ENCODE results near the gene MRPL34. TPM values are rescaled to one million over a fixed set of nuclear protein-coding genes. Genes with fewer than 3 reads are reported as not detected.

MRPL34 gene
- total RNA-seq, 1 donor from 2014 or later = 23.7 TPM

DNA sequence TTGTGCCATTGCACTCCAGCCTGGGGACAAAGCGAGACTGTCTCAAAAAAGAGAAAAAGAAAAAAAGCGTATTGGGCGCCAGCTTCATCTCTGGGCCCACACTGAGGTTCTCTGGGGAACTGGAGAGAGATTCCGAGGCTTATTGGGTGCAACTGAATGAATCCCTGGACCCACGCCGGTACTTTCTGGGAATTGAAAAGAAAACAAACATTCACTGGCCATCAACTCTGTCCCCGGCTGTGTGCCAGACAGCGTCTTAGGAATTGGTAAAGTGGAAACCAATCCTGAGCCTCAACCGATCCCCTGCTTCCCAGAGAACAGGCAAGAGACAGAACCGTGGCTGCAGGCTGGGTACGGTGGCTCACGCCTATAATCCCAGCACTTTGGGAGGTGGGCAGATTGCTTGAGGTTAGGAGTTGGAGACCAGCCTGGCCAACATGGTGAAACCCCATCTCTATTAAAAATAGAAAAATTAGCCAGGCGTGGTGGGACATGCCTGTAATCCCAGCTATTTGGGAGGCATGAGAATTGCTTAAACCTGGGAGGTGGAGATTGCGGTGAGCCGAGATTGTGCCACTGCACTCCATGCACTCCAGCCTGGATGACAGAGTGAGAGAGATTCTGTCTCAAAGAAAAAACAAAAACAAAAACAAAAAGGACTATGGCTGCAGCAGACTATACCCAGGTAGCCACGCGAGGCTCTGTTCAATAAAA is 20.4 kb downstream of the MRPL34 start:
- no peak for DNase-seq (ENCODE audit: low read depth)
- no peak for FAIRE-seq
- Histone ChIP-seq H3K36me3 (ENCODE audit: control insufficient read depth, insufficient read depth, low read length) (peaks cover 7% of the 10 kb centered on the region), H3K27me3 (ENCODE audit: control insufficient read depth, insufficient read depth, low read length) (peaks cover 9% of the 10 kb centered on the region), H3K4me3 (ENCODE audit: low read depth, low read length) (no peak overlapping the region)
- TF ChIP-seq, protein P1, sequence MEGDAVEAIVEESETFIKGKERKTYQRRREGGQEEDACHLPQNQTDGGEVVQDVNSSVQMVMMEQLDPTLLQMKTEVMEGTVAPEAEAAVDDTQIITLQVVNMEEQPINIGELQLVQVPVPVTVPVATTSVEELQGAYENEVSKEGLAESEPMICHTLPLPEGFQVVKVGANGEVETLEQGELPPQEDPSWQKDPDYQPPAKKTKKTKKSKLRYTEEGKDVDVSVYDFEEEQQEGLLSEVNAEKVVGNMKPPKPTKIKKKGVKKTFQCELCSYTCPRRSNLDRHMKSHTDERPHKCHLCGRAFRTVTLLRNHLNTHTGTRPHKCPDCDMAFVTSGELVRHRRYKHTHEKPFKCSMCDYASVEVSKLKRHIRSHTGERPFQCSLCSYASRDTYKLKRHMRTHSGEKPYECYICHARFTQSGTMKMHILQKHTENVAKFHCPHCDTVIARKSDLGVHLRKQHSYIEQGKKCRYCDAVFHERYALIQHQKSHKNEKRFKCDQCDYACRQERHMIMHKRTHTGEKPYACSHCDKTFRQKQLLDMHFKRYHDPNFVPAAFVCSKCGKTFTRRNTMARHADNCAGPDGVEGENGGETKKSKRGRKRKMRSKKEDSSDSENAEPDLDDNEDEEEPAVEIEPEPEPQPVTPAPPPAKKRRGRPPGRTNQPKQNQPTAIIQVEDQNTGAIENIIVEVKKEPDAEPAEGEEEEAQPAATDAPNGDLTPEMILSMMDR (IDR thresholded peaks at IDR 0.05; ENCODE audit: insufficient read depth, low read length, severe bottlenecking) = no peak

DNA sequence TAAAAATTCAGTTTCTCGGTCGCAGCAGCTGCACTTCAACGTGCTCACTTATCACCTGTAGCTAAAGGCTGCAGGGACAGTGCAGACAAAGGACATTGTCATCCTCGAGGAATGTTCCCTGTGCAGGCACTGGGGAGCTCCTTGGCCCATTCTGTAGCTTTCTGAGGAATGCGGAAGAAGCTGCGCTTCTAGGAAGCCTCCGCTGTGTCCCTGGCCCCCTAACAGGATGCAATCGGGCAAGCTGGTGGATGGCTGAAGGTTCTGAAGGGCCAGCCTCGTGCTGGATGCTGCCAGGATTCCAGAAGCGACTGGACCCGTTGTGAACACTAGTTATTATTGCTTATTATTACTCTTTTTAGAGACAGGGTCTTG is 20.9 kb downstream of the MRPL34 start:
- Histone ChIP-seq H3K27me3 (ENCODE audit: control insufficient read depth, insufficient read depth, low read length) (peaks cover 9% of the 10 kb centered on the region), H3K36me3 (ENCODE audit: control insufficient read depth, insufficient read depth, low read length) (peaks cover 5% of the 10 kb centered on the region), H3K4me3 (ENCODE audit: low read depth, low read length) (no peak overlapping the region)
- TF ChIP-seq, protein P1 (IDR thresholded peaks at IDR 0.05; ENCODE audit: insufficient read depth, low read length, severe bottlenecking) = no peak
- FAIRE-seq (no peak), DNase-seq (ENCODE audit: low read depth) (no peak)

DNA sequence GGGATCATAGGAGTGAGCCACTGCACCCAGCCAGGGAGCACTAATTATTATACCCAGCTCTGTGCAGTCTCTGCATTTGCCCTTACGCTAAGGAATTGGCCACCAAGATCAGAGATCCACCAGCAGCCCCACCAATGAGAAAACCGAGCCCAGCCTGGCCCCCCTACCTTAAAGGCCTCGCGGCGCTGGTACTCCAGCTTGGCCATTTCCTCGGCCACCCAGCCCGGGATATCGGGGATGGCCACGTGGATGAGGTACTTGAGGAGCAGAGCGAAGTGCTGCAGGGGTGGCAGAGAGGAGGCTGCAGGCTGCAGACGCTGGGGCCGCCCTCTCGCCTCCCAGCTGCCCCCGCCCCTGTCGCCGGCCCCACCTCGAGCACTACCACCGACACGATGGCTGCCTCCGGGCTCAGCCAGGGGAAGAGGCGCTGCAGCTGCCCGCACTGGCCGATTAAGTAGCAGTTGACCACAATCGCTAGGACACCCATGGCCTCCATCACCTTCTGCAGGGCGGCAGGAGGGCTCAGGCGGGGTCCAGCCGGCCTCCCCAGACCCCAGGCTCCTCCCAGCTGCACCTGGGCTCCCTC is 21.5 kb downstream of the MRPL34 start:
- no peak for FAIRE-seq
- H3K27me3 ChIP-seq (ENCODE audit: control insufficient read depth, insufficient read depth, low read length) = peaks cover 9% of the 10 kb centered on the region
- TF ChIP-seq, protein P1 (IDR thresholded peaks at IDR 0.05; ENCODE audit: insufficient read depth, low read length, severe bottlenecking) = no peak
- no peak for DNase-seq (ENCODE audit: low read depth)
- no peak overlapping the region for H3K4me3 ChIP-seq (ENCODE audit: low read depth, low read length)
- peaks cover 1% of the 10 kb centered on the region for H3K36me3 ChIP-seq (ENCODE audit: control insufficient read depth, insufficient read depth, low read length)

DNA sequence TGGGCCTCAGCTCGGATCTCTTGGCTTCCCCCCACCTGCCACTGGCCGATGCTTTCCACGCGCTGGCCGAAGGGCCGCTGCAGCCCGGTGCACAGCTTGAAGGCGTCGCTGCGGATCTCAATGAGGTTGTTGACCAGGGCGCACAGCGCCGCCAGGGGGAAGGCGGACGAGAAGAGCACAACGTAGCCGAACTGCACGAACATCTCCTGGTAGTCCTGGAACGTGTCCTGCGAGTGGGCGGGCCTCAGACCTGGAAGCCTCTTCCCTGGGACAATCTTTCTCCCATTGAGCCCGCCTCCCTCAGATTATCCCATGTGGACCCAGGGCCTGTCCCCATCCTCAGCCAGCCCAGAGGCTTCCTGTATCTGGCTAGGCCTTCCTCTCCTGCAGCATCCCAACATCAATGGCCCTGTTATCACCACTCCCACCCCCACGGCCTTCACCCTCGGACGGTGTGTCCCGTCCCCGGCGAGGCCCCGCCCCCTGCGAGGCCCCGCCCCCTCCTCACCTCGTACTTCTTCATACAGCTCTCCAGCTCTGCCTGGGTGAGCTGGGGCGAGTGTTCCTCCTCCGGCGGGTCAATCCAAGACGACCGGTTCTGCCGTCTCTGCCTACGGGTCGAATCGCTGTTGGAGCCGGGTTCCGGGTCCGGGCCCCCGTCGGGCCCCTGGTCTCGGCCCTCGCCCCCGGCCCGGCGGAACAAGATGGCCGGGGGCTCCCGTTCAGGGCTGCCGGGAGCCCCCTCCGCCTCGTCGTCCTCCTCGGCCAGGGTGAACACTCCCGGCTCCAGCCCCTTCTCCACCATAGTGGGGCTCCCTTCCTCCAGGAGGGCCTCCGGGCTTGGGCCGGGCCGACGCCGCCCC is 22.2 kb downstream of the MRPL34 start:
- H3K4me3 ChIP-seq (ENCODE audit: low read depth, low read length) = peak overlapping the region; percentile 46
- DNase-seq (ENCODE audit: low read depth) (peak; percentile 80), FAIRE-seq (peak; percentile 55)
- TF ChIP-seq, protein P1 (IDR thresholded peaks at IDR 0.05; ENCODE audit: insufficient read depth, low read length, severe bottlenecking) = peak; percentile 85
- H3K27me3 ChIP-seq (ENCODE audit: control insufficient read depth, insufficient read depth, low read length) = peaks cover 9% of the 10 kb centered on the region
- H3K36me3 ChIP-seq (ENCODE audit: control insufficient read depth, insufficient read depth, low read length) = no peaks in the 10 kb centered on the region

DNA sequence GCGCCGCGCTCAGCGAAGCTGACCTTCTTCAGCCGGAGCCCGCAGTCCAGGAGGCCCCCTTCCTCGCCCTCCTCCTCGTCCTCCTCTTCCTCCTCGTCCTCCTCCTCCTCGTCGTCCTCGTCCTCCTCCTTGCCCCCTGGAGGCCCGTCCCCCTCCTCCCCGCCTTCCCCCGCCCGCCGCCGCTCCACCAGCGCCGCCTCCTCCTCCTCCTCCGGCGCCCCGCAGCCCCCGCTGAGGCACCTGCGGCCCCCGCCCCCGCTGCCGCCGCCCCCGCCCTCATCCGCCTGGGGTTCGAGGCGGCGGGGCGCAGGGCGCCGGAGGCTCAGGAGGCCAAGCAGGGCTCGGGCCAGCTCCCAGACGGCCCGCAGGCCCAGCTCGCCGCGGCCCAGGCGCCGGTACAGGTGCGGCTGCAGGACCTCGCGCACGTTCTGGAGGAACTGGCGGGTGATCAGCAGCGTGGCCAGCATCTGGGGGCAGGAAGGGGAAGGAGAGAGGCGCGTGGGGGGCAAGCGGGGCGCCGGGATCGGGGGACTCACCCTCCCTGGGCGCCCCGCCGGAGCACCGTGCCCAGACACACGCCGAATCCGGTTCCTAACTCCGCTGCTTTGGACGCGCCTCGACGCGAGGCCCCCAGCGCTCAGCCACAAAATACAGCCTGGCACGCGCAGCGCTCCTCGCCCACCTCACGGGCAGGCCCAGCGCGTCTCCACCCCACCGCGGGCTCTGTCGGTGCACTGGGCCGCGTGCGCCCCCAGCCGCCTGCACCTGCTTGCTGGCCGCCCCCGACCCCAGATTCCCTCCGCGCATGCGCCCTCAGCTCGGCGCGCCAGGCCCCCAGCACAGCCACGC is 23.1 kb downstream of the MRPL34 start:
- DNase-seq (ENCODE audit: low read depth) (no peak), FAIRE-seq (no peak)
- Histone ChIP-seq H3K27me3 (ENCODE audit: control insufficient read depth, insufficient read depth, low read length) (peaks cover 9% of the 10 kb centered on the region), H3K36me3 (ENCODE audit: control insufficient read depth, insufficient read depth, low read length) (no peaks in the 10 kb centered on the region), H3K4me3 (ENCODE audit: low read depth, low read length) (peak overlapping the region; percentile 46)
- TF ChIP-seq, protein P1 (IDR thresholded peaks at IDR 0.05; ENCODE audit: insufficient read depth, low read length, severe bottlenecking) = no peak

All from bronchial epithelial cell (primary cell).